HG02588 (cell line): Measurements from ENCODE around the gene TNS4.

Source experiments
- ATAC-seq: cut with Tn5 transposase; IDR thresholded peaks from one replicate; pipeline ENCODE4 v1.9.1; 2021; ENCODE audit warnings: mild to moderate bottlenecking, moderate library complexity; ENCODE audit not compliant: unreplicated experiment

Gene TNS4

DNA sequence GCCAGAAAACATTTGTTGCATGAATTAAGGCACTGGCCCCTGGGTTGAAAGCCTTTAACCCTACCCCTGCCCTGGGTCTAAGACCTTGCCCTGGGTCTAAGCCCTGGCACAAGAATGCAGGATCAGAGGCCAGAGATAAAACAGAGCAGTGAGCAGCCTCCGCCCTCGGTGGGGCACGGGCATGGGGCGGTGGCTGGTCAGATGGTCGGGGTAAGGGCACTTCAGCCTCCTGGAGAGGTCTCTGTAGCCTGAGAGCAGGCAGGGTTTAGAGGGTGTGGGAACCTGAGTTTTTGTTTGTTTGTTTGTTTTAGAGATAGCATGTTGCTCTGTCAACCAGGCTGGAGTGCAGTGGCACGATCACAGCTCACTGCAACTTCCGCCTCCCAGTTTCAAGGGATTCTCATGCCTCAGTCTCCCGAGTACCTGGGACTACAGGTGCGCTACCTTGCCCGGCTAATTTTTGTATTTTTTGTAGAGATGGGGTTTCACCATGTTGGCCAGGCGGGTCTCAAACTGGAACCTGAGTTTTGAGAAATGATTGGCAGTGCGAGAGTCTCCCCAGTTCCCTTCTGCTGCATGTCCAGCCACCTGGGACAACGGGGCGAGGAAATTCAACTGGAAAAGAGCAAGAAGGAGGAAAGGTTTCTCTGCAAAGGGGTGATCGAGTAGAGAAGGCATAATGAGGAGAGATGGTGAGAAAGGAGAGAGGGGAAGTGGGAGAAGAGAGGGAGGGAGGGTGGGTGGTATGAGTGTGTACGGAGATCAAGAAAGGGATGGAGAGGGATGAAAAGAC is 27.7 kb downstream of the TNS4 start:
- ATAC-seq, result no peak

DNA sequence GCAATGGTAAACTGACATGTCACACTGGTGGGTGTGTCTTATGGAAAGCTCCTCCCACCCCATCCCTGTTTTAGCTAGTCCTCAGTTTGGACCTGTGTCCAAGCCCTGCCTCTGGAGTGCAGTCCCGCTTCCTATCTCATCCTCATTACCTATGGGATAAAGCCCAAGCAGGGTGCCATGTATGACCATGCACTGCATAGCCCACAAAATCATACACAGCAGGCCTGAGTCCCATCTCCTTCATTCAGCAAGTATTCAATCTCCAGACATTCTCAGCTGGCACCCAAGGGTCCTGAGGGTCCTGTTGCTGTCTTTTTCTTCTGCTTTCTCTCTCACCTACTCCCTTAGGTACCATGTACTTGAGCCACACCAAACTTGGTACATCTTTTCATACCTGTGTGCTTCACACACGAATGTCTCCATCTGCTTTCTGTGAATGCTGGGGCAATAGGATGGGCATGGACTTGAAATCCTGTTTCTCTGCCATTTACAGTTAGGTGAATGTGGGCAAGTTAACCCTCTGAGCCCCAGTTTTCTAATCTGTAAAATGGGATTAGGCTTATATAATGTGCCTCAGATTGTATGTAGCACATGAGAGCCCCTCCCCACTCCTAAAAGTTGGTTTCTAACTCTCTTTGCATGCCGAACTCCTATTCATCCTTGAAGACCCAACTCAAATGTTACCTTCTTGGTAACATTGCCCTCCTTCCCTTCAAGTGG is 28.5 kb downstream of the TNS4 start:
- ATAC-seq, result no peak

DNA sequence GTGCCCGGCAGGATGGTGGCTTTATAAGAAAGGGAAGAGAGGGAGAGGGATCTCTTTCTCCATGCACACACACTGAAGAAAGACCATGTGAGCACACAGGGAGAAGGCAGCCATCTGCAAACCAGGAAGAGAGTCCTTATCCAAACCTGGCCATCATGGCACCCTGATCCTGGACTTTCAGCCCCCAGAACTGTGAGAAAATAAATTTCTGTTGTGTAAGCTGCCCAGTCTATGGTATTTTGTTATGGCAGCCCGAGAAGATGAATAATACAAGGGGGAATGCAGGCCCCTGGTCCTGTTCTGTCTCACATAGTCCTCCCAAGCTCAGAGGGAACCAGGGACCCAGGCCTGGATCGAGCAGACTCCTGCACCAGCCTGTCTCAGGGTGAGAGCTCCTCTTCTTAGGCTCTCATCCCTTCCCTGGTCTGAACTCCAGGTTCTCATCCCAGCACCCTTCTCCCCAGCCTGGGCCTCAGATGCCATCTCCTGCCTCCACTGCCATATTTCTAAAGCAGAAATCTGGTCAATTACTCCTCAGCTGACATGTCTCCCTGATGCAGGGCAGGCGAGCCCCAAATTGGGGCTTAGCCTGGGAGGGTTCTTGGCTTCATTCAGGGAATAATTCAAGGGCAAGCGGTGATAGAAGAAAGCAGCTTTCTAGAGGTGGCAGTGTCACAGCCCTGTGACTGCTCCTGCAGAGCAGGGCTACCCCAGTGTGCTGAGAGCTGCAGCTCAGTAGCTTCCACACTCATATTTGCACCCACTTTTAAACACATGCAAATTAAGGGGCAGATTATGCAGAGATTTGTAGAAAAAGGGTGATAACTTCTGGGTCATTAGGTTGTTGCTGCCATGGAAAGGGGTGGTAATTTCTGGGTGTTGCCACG is 29.3 kb downstream of the TNS4 start:
- ATAC-seq, result no peak

DNA sequence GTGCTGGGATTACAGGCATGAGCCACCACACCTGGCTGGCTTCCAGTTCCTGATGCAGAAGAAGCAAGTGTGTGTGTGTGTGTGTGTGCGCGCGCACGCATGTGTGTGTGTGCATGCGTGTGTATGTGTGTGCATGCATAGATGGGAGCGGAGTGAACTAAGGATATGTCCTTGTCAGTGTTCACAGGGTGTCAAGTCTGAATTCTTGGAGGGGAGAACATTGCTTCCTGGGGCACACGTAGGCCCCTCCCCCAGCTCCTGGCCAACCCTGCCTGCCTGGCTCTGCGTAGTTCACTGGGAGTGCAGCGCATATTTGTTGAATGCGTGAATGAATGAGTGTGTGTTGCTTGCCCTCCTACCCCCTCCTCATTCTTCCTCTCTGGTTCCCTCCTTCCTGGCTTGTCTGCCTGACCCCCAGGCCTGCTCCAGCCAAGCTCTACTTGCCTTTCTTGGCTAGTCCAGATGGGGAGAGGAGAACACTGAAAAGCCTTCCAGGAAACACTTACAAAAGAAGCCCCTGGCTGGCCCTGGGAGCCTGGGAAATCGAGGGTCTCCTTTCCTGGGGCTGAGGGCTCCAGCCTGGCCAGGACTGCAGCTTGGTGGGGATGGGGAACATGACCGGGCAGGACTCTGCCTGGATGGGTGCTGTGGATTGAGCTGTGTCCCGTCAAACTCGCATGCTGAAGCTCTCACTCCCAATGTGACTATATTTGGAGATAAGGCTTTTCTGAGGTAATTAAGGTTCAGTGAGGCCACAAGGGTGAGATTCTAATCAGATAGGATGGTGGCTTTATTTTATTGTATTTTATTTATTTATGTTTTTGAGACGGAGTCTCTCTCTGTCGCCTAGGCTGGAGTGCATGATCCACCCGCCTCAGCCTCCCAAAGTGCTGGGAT is 30.2 kb downstream of the TNS4 start:
- no peak for ATAC-seq

DNA sequence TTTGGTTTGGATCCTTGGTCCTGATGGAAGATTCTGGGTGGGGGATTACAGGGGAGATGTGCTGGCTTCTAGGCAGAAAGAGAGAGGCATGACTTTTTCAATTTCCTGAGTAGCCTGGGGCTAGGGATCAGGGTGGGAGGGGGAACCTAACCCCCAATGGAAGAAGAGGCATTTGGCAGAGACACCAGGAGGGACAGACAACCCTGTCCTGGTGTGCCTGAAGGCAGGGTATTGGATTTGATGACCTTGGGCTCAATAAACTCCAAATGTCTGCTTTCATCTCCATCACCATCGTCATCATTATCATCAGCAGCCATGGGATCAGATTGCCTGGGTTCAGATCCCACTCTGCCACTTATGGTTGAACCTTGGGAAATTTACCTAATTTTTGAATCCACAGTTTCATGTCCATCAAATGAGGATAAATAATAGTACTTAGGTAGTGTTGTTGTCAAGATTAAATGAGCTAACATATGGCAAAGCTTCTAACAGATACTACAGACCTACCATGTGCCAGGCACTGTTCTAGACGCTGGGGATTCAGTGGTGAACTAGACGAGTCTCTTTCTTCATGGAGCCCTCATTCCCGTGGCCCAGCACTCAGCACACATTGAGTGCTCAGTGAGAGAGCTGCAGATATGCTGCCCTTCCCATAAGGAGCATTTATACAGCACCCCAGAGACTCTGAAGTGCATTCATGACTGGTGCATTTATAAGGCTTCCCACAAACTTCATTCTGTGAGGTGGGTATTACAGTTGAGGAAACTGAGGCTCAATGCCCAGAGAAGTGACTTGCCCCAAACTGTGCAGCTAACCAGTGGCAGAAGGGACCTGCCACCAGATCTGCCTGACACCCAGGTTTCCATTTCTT is 31.4 kb downstream of the TNS4 start:
- ATAC-seq, result no peak

DNA sequence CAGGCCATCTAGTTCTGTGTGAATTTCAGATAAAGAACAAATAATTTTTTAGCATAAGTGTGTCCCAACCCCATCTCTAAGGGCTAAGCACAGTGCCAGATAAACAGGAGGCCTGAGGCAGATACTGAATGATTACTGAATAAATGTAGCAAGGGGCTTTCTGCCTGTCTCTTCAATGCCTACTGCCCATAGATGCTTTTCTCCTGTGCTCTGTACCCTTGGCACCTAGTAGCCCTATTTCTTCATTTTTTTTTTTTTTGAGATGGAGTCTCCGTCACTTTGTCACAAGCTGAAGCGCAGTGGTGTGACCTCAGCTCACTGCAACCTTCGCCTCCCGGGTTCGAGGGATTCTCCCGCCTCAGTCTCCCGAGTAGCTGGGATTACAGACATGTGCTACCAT is 32.9 kb downstream of the TNS4 start:
- ATAC-seq, result no peak

DNA sequence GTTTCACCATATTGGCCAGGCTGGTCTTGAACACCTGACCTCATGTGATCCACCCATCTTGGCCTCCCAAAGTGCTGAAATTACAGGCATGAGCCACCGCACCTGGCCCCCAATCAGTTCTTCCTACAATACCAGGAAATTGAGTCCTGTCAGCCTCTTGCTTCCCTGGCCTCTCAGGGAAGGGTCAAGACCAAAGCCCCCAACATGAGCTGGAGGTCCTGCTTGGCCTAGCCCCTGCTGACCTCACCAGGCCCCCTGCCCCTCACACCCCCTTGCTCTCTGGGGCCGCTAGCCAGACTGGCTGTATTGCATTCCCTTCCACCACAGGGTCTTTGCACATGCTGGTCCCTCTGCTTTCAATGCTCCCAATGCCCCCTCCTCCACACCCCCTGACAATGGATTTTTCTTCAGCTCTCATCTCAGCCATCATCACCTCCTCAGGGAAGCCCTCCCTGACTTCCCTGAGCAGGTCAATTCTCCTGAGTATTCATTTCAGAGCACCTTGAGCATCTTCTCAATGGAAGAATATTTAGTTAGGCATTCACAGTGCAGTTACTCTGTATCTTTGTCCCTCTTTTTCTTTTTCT is 34.0 kb downstream of the TNS4 start:
- ATAC-seq, result no peak

DNA sequence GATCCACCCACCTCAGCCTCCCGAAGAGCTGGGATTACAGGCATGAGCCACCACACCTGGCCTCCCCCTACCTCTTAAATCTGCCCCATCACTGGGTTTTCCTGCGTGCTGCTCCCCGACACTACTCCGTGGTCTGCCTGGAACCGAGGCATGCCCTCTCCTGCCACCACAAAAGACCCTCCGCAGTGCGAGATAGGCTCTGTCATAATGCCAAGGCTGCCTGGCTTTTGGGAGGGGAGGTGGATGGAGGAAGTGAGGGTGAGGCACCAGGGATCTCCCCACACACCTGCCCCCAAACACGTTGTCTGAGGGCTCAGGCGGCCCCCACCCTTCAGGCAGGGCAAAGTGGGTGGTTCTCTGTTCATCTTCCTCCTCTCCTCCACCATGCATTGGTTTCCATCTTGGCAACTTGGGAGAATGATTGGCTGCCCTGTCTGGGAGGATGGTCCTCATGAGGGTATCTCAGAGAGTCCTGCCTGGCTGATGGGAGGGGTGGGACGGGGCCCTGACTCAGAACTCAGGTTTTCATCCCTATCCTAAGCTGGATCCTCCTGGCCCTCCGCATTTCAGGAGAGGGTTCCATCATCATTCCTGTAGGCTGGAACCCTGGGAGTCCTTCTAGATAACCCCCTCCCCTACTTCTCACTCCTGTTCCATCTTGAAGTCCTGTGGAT is 35.0 kb downstream of the TNS4 start:
- no peak for ATAC-seq

DNA sequence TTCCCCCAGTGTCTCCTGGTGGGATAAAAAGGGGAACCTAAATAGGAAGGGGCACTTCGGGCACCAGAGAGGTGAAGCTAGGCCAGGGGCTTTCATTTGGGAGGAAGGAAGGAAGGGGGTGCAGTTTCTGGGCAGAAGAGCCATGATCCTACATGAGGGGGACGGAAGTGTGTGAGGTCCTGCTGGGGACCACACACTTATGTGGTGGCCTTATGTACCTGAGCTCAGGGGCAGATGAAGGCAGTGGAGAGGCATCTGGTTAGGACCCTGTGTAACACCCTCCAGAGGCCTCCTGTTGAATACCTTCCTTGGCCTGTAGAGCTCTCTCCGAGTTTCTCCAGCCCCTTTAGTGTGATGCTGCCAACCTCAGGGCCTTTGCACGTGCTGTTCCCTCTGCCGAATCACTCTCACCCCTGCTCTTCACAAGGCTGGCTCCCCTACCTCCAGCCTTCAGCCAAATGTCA is 37.0 kb downstream of the TNS4 start:
- no peak for ATAC-seq

DNA sequence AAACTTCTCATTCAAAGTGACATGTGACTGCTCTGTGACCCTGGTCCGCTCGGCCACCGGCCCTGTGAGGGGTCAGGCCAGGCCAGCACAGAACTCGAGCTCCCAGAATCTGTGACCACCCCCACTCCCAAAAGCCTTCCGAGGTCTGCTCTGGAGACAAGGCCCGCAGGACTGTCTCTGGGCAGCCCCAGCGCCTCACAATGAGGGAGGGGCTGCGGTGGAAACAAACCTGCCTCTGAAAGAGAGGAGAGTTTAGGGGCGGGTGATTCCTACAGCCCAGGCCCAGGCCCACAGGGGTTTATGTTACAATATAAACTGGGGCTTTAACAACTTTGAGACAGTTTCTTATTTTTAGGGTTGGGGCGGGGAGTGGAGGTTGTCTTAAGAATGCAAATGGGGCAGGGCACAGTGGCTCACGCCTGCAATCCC is 38.3 kb downstream of the TNS4 start:
- ATAC-seq, result no peak

DNA sequence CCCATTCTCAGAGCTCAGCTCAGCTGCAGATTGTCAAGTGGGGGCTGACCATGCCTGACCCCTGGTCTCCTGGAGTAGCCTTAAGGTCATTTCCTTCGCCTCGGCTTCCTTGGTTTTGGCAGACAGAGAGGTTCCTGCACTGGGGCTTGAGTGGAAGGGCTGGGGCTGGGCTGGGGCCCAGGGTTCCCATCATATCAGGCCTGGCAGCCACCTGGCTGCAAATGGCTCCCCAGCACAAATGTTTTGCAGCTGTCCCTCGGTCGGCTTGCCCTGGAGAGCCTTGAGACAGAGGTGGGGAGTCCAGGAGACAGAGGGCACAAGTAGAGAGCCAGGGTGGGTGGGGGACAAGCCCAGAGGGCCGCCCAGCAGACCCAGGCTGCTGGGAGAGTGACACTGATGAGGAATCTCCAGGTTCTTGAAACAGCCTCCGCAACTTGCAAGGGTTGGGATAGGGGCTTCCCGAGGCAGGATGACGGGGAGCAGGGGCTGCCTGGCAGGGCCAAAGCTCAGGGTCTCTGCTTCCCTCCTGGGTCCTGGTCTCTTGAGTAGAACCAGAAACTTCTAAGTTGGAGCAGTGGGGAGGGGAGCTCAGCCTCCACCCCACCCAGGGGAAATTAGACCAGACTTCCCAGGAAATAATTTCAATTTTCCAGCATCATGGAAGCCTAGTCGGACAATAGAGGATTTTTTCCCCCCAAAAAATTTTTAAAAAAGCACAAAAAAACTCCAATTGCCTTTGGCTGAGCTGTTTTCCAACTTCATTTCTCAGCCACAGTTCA is 38.9 kb downstream of the TNS4 start:
- ATAC-seq, result no peak

DNA sequence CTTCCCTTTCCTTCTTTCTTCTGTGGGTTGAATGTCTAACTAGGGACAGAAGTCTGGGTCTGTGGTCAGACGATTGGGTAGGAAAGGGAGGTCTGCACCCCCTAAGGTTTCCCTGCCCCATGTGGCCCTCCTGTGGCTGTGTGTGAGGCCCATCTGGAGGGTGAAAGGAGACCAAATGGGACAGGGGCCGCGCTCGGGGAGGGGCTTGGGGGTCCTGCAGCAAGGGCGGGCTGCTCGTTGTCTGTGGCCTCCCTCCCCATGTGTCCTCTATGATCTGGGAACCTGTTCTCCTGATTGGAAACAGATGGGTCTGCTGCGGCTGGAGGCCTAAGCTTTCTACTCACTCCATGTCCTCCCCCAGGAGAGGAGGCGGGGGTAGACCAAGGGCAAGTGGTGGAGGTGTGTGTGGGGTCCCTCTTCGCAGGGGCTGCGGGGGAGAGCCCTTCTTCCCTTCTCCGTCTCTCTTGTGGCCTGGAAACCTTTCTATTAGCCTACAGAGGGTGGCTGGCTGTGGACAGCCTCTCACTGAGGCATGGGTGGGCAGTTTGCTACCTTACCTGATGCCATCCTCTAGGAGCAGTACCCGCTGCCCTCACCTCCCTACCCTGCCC is 39.6 kb downstream of the TNS4 start:
- no peak for ATAC-seq

DNA sequence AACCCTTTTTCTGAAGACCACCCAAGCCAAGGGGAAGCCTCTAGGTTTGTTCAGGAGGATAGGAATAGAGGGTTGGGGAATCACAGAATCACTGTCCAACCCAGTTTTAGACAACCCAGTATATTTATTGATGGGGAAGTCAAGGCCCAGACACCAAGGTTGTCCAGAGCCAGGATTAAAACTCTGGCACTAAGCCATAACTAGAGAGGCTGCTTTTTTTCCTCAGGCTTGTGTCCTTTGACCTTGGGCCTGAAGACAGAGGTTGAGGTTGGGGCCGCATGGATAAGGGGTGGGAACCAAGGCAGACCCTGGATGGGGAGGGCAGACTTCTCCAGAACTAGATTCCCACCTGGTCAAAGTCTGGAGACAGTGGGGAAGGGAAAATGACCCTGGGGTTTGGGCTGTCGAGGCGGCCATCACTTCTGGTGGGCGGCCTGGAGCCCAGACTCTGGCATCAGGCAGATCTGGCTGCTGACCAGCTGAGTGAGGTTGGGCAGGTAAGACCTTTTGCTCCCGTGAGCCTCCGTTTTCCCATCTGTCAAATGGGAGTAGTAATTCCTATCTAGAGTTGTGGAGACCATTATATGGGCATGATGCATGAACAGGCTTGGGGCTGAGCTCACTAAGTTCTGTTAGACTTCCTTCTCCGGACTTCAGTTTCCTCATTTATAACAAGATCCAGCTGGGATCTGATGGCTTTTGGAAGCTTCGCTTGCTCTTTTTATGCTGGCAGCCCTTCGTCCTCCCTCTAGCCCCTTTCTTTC is 40.3 kb downstream of the TNS4 start:
- no peak for ATAC-seq

DNA sequence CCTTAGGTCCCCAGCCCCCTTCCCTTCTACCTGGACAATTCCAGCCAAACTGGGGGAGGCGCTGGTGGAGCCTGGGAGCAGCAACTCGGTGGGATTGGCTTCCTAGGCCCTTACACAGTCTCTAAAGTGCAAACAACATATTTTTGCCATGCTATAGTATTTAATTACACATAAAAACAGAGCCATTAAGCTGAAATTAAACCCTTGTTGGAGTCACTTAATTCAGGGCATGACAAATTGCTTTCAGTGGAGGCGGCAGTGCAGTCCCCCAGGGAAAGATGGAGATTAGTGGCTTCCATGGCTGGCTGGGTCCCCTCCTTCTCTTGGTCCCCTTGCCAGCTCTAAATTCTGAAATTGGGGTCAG is 40.8 kb downstream of the TNS4 start:
- ATAC-seq, result no peak

DNA sequence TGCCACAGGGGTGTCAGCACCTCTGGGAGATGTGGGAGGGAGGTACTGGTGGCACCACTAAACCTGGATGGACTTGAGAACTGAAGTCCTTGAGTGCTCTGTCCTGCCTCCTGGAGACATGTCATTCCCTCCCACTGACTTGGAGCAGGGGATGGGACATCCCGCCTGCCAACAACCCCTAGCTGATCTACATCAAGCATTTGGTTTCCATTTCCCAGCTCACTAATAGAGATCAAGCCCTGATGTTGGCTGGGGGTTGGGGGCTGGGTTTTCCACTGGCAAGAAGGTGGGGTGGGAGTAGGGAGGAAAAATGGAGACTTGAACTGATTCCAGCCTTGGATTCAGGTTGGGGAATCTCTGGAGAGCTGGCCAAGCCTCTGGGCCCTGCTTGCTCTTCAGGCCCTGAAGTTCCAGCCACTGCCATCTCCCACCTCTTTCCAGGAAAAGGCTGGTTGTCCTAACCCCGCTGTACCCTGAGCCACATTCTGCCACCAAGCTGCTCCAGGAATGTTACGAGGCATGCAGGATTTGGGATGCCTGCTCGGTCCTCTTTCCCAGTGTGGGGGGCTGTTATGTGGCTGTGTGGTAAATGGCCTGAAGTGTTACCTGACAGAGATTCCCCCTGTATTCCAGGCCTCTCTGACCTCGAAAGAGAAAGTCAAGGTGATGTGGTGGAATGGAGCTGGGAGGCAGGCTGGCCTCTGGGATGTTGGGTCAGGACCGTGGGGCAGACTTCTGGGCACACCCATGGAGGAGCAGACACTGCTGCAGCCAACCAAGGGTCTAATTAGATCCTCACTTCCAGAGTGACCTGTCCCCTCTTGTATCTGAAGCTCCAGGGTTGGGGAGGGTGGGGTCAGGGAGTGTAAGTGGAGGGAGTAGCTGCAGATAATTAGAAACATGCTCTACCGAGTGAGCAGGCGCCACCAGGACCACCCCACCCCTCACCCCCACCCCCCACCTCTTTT is 41.5 kb downstream of the TNS4 start:
- no peak for ATAC-seq
